Measurements from ENCODE around the gene CACNG4.

- TF ChIP-seq ZC3H10 (CRISPR knock-in tag; IDR thresholded peaks at IDR 0.05): no peak
- TF ChIP-seq RARB (CRISPR knock-in tag; IDR thresholded peaks at IDR 0.05): no peak
- no peak for TF ChIP-seq ISL1 (CRISPR knock-in tag; IDR thresholded peaks at IDR 0.05)
- no peak for TF ChIP-seq ZNF70 (CRISPR knock-in tag; IDR thresholded peaks at IDR 0.05)
- TF ChIP-seq ZNF8 (CRISPR knock-in tag; IDR thresholded peaks at IDR 0.05): no peak
- no peak for TF ChIP-seq ARNTL (CRISPR knock-in tag; IDR thresholded peaks at IDR 0.05; ENCODE audit: borderline replicate concordance, low read depth)
- no peak for TF ChIP-seq SNAI2 (CRISPR knock-in tag; IDR thresholded peaks at IDR 0.05)
Observed at GRCh38 chr17:66989579-66989978, 25.1 kb downstream of the CACNG4 start.

Measured in SK-N-SH treated with all-trans-retinoic acid at 6 μM for 48 hours (cell line).